ENCODE results near the gene FAT4. TPM values are rescaled to one million over a fixed set of nuclear protein-coding genes. Genes with fewer than 3 reads are reported as not detected.

Gene FAT4
- total and polyA plus RNA-seq, 2 of the 8 experiments (the other 6 are each of a cell fraction or from before 2014, with no cell fraction given), result 1.3 to 5.3 TPM

- H3K14ac ChIP-seq (ENCODE audit: insufficient read length), result no peak overlapping the region
- H2BK5ac ChIP-seq (ENCODE audit: low read depth, low read length), result no peak overlapping the region
- H3K23me2 ChIP-seq (ENCODE audit: low read depth, low read length), result no peaks in the 10 kb centered on the region
- H3K27ac ChIP-seq (ENCODE audit: low read depth, low read length), result no peak overlapping the region
- H2BK20ac ChIP-seq (ENCODE audit: low read length), result no peak overlapping the region
- peaks cover 0 to 2% (median 0%) of the 10 kb centered on the region in 4 experiments; a peak in 1 of 7 replicates for H3K4me1 ChIP-seq (replicated peaks in 1 of 4; ENCODE audit: control insufficient read depth in 3 of 4, insufficient read depth in 4 of 4, low read length in 3 of 4)
- H3K18ac ChIP-seq (ENCODE audit: extremely low read depth, low read length), result no peak overlapping the region
- H3K27me3 ChIP-seq (replicated peaks in 1 of 4; ENCODE audit: control insufficient read depth in 3 of 4, extremely low read depth in 1 of 4, insufficient read depth in 3 of 4, low read length in 3 of 4), result no peaks in the 10 kb centered on the region
- no peaks in the 10 kb centered on the region for H3K36me3 ChIP-seq (ENCODE audit: control insufficient read depth in 2 of 4, insufficient read depth in 4 of 4, low read length in 3 of 4)
- ChIA-PET POLR2A (ENCODE audit: partially characterized antibody) (no interaction called here), CTCF (ENCODE audit: partially characterized antibody) (no interaction called here)
- H4K91ac ChIP-seq (replicated peaks; ENCODE audit: insufficient read length, low read length), result no peak overlapping the region
- H3K4ac ChIP-seq (replicated peaks; ENCODE audit: insufficient read length, low read depth, low read length), result no peak overlapping the region
- no peak overlapping the region for H3K23ac ChIP-seq (ENCODE audit: insufficient read length)
- no peak overlapping the region for H3K4me2 ChIP-seq (ENCODE audit: insufficient read depth in 1 of 2, low read depth in 2 of 2, low read length in 2 of 2)
- no peaks in the 10 kb centered on the region for H4K20me1 ChIP-seq (replicated peaks in 1 of 2; ENCODE audit: control insufficient read depth in 1 of 2, insufficient read depth in 2 of 2, low read length in 2 of 2)
- 100% methylated on average over 1 of the region's 1 CpG; no CpG with 5 or more reads in 1 of the 2 experiments for WGBS, 2 experiments (ENCODE audit: extremely low coverage in 1 of 2, insufficient coverage in 1 of 2, insufficient read length in 1 of 2, insufficient replicate concordance in 2 of 2, low coverage in 1 of 2, low lambda C conversion rate in 2 of 2, missing lambda C conversion rate in 1 of 2)
- H2BK15ac ChIP-seq (ENCODE audit: low read length), result no peak overlapping the region
- no peak overlapping the region for H2BK12ac ChIP-seq (ENCODE audit: low read depth, low read length)
- no peak overlapping the region for H2AK5ac ChIP-seq (ENCODE audit: low read depth, low read length)
- TF ChIP-seq SRF (IDR thresholded peaks at IDR 0.05; ENCODE audit: low read depth, low read length) (no peak), SP2 (IDR thresholded peaks at IDR 0.05; ENCODE audit: low read length) (no peak), HDAC6 (IDR thresholded peaks at IDR 0.05; ENCODE audit: low read depth, low read length) (no peak), CHD1 (IDR thresholded peaks at IDR 0.05; ENCODE audit: low read depth, low read length) (no peak), SIX5 (IDR thresholded peaks at IDR 0.05; ENCODE audit: low read depth, low read length) (no peak), EP300 (IDR thresholded peaks at IDR 0.05; ENCODE audit: borderline replicate concordance in 1 of 2, low read depth in 2 of 2, low read length in 2 of 2) (no peak), TEAD4 (IDR thresholded peaks at IDR 0.05; ENCODE audit: low read depth, low read length) (no peak)
- H4K5ac ChIP-seq (ENCODE audit: insufficient read length, low read depth, low read length), result no peak overlapping the region
- no peaks in the 10 kb centered on the region for H3K79me1 ChIP-seq (ENCODE audit: low read depth, low read length)
- no peak overlapping the region for H4K8ac ChIP-seq (ENCODE audit: extremely low read depth, insufficient read depth, low read length)
- H3K56ac ChIP-seq (replicated peaks; ENCODE audit: insufficient read length, low read depth, low read length), result no peak overlapping the region
- no peaks in the 10 kb centered on the region for H3K9me3 ChIP-seq (ENCODE audit: insufficient read depth in 2 of 2, low read depth in 1 of 2, low read length in 1 of 2)
- no peak overlapping the region for H2BK120ac ChIP-seq (replicated peaks; ENCODE audit: low read depth, low read length)
- no peak overlapping the region for H3K9ac ChIP-seq (replicated peaks in 1 of 4; ENCODE audit: extremely low read depth in 1 of 4, low read depth in 3 of 4, low read length in 3 of 4)
- no peaks in the 10 kb centered on the region for H3K79me2 ChIP-seq (ENCODE audit: control insufficient read depth in 1 of 2, insufficient read depth in 2 of 2, low read length in 2 of 2)
- FAIRE-seq, result no peak
- DNase-seq (ENCODE audit: low read depth in 1 of 2, low spot score in 2 of 2), result no peak
- H2AFZ ChIP-seq (ENCODE audit: low read length), result no peak overlapping the region
- no peak overlapping the region for H3K4me3 ChIP-seq (ENCODE audit: extremely low read depth in 1 of 4, insufficient read depth in 2 of 4, low read depth in 3 of 4, low read length in 4 of 4)
Observed at GRCh38 chr4:125303058-125303457, 11.7 kb upstream of the FAT4 start.
